Neural progenitor cell (in vitro differentiated cells): ENCODE measurements around the gene MSRB2. TPM values are rescaled to one million over a fixed set of nuclear protein-coding genes. Genes with fewer than 3 reads are reported as not detected.

Experiments
- DNase-seq: peaks from one replicate; pipeline ENCODE4 v3.0.0-alpha.2; 2016; ENCODE audit warnings: low spot score
- H2AFZ ChIP-seq: fragments of 200-600 bp; sonication (generic); replicated peaks from 2 replicates; pipeline ENCODE4 v1.6.1; 2016; ENCODE audit warnings: antibody characterized with exemption
- H3F3A ChIP-seq: fragments of 200-600 bp; sonication (generic); 2 replicates; pipeline ENCODE4 v1.6.1; 2016; ENCODE audit warnings: antibody characterized with exemption, low read depth
- H3K27ac ChIP-seq: fragments of 200-600 bp; sonication (generic); 2 replicates; pipeline ENCODE4 v1.5.1; 2016; ENCODE audit warnings: mild to moderate bottlenecking
- H3K27me3 ChIP-seq: fragments of 200-600 bp; sonication (generic); 2 replicates; pipeline ENCODE4 v1.6.1; 2016; ENCODE audit warnings: mild to moderate bottlenecking, moderate library complexity
- H3K36me3 ChIP-seq: fragments of 200-600 bp; sonication (generic); 2 replicates; pipeline ENCODE4 v1.5.1; 2016
- H3K4me1 ChIP-seq: fragments of 200-600 bp; sonication (generic); 2 replicates; pipeline ENCODE4 v1.6.1; 2016; ENCODE audit warnings: mixed run types
- H3K4me2 ChIP-seq: fragments of 200-600 bp; sonication (generic); 2 replicates; pipeline ENCODE4 v1.6.1; 2016
- H3K4me3 ChIP-seq: fragments of 200-600 bp; sonication (generic); 2 replicates; pipeline ENCODE4 v1.5.1; 2016
- H3K79me2 ChIP-seq: fragments of 200-600 bp; sonication (generic); 2 replicates; pipeline ENCODE4 v1.6.1; 2016; ENCODE audit warnings: low read depth
- H3K9ac ChIP-seq: fragments of 200-600 bp; sonication (generic); 2 replicates; pipeline ENCODE4 v1.6.1; 2016
- H3K9me3 ChIP-seq: fragments of 200-600 bp; sonication (generic); 2 replicates; pipeline ENCODE4 v1.5.1; 2016; ENCODE audit warnings: low read depth
- H4K20me1 ChIP-seq: fragments of 200-600 bp; sonication (generic); 2 replicates; pipeline ENCODE4 v1.6.1; 2016; ENCODE audit warnings: low read depth
- H3K27ac Mint-ChIP-seq: 3 replicates; pipeline ENCODE4 v1.8.0; 2021; ENCODE audit warnings: mixed read lengths
- H3K27me3 Mint-ChIP-seq: 2 replicates; pipeline ENCODE4 v1.8.0; 2022; ENCODE audit warnings: low read depth, mild to moderate bottlenecking, inconsistent platforms, moderate library complexity, mixed read lengths; ENCODE audit not compliant: insufficient read depth
- H3K36me3 Mint-ChIP-seq: 3 replicates; pipeline ENCODE4 v1.8.0; 2021; ENCODE audit warnings: mixed read lengths
- H3K4me1 Mint-ChIP-seq: 3 replicates; pipeline ENCODE4 v1.8.0; 2021; ENCODE audit warnings: mixed read lengths
- H3K4me3 Mint-ChIP-seq: 3 replicates; pipeline ENCODE4 v1.8.0; 2021; ENCODE audit warnings: mild to moderate bottlenecking, moderate library complexity, mixed read lengths
- H3K9me3 Mint-ChIP-seq: 3 replicates; pipeline ENCODE4 v1.8.0; 2020; ENCODE audit warnings: mixed read lengths
- EZH2 ChIP-seq: fragments of 200-600 bp; sonication (generic); IDR thresholded peaks from 2 replicates; pipeline ENCODE4 v1.6.1; 2017; ENCODE audit warnings: antibody characterized with exemption, mild to moderate bottlenecking, moderate library complexity
- EZH2phosphoT487 ChIP-seq: fragments of 200-600 bp; sonication (generic); IDR thresholded peaks from 2 replicates; pipeline ENCODE4 v1.6.1; 2017; ENCODE audit warnings: antibody characterized with exemption
- total RNA-seq: library from RNA; depleted of rRNA; stranded (reverse); fragments of >200 nt; gene quantifications from 2 replicates; pipeline ENCODE4 v1.2.3, GENCODE V29; 2015; ENCODE audit warnings: low replicate concordance
- TF ChIP-seq, protein P1 (sequence below): fragments of 200-600 bp; sonication (generic); IDR thresholded peaks from 2 replicates; pipeline ENCODE4 v1.5.1; 2017; ENCODE audit warnings: antibody characterized with exemption, mild to moderate bottlenecking

The MSRB2 gene
- total RNA-seq, 1 donor from 2014 or later: 15.2 TPM

DNA sequence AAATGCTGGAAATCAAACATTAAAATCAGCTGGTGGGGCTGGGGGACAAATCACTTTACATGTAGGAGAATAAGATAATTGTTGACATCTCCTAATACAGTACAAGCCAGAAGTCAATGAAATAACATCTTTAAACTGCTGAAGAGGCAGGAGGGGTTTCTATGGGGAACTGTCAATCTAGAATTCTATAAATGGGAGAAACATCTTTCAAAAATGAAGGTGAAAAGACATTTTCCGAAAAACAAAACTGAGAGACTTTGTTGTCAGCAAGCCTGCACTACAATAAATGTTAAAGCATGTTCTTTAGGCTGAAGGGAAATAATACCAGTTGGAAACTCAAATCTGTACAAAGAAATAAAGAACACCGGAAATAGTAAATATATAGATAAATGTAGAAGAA is 17.3 kb upstream of the MSRB2 start:
- Mint-ChIP-seq H3K4me3 (no peak overlapping the region), H3K36me3 (no peaks in the 10 kb centered on the region), H3K4me1 (peaks cover 6% of the 10 kb centered on the region), H3K9me3 (no peaks in the 10 kb centered on the region), H3K27ac (no peak overlapping the region), H3K27me3 (no peaks in the 10 kb centered on the region)
- no peaks in the 10 kb centered on the region for H3K79me2 ChIP-seq
- no peak overlapping the region for H2AFZ ChIP-seq
- no peak overlapping the region for H3K27ac ChIP-seq
- H3K9me3 ChIP-seq: no peaks in the 10 kb centered on the region
- peaks cover 11% of the 10 kb centered on the region for H3K4me1 ChIP-seq
- H3K4me3 ChIP-seq: no peak overlapping the region
- DNase-seq: no peak
- H3K36me3 ChIP-seq: no peaks in the 10 kb centered on the region
- no peaks in the 10 kb centered on the region for H4K20me1 ChIP-seq
- H3K4me2 ChIP-seq: no peak overlapping the region
- no peak for TF ChIP-seq EZH2phosphoT487
- TF ChIP-seq, protein P1, sequence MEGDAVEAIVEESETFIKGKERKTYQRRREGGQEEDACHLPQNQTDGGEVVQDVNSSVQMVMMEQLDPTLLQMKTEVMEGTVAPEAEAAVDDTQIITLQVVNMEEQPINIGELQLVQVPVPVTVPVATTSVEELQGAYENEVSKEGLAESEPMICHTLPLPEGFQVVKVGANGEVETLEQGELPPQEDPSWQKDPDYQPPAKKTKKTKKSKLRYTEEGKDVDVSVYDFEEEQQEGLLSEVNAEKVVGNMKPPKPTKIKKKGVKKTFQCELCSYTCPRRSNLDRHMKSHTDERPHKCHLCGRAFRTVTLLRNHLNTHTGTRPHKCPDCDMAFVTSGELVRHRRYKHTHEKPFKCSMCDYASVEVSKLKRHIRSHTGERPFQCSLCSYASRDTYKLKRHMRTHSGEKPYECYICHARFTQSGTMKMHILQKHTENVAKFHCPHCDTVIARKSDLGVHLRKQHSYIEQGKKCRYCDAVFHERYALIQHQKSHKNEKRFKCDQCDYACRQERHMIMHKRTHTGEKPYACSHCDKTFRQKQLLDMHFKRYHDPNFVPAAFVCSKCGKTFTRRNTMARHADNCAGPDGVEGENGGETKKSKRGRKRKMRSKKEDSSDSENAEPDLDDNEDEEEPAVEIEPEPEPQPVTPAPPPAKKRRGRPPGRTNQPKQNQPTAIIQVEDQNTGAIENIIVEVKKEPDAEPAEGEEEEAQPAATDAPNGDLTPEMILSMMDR: no peak
- no peak for TF ChIP-seq EZH2
- H3K9ac ChIP-seq: no peak overlapping the region
- H3K27me3 ChIP-seq: no peaks in the 10 kb centered on the region
- no peaks in the 10 kb centered on the region for H3F3A ChIP-seq

DNA sequence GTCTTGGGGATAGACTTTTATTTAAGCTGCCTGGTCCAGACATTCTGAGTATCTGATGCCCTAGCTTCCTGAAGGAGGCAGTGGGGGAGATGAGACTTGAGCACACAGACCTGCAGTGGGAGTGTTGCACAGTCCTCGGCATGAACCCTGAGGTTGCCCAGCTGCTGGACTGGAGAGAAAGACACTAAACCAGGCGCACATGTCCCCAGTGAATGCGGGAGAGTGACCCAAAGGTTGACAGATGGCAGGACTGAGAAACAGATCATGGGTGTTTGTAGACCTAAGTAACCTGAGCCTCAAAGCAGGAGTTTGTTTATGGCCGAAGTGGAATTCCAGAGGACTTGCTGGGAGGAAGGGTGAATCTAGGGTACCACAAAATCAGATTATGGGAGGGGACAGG is 15.7 kb upstream of the MSRB2 start:
- TF ChIP-seq EZH2: no peak
- TF ChIP-seq, protein P1: no peak
- no peak for TF ChIP-seq EZH2phosphoT487
- peak; percentile 13 for DNase-seq
- Histone ChIP-seq H3K27ac (no peak overlapping the region), H3K79me2 (no peaks in the 10 kb centered on the region), H3K9me3 (no peaks in the 10 kb centered on the region), H3K4me1 (peaks cover 11% of the 10 kb centered on the region), H3K4me3 (no peak overlapping the region), H3F3A (no peaks in the 10 kb centered on the region), H2AFZ (peak overlapping the region; percentile 95), H3K27me3 (no peaks in the 10 kb centered on the region), H3K36me3 (no peaks in the 10 kb centered on the region), H4K20me1 (no peaks in the 10 kb centered on the region), H3K9ac (no peak overlapping the region), H3K4me2 (peak overlapping the region; percentile 8)
- Mint-ChIP-seq H3K36me3 (no peaks in the 10 kb centered on the region), H3K27me3 (no peaks in the 10 kb centered on the region), H3K4me3 (no peak overlapping the region), H3K27ac (no peak overlapping the region), H3K4me1 (peaks cover 6% of the 10 kb centered on the region), H3K9me3 (no peaks in the 10 kb centered on the region)

DNA sequence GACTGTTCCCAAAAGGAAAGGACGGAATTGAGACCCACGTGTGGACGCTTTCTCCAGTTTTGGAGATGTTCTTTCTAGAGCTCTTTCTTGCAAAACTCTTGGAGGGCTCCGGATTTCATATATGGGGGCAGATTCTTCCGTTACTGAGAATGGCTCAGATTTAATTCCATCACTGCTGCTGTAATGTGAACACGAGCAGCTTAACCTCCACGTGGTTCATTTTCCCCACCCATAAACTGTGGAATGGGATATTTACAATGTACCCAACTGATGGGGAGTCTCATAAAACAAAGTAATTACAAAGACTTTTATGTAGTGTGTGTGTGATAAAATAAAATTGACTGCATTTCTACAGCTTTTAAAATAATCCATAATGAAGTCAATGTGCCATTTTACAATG is 15.1 kb upstream of the MSRB2 start:
- no peak overlapping the region for H3K27ac Mint-ChIP-seq
- Histone ChIP-seq H3K36me3 (no peaks in the 10 kb centered on the region), H3K4me2 (no peak overlapping the region), H3K79me2 (no peaks in the 10 kb centered on the region), H3K27ac (no peak overlapping the region), H3F3A (no peaks in the 10 kb centered on the region), H3K9ac (no peak overlapping the region), H2AFZ (peak overlapping the region; percentile 95), H3K27me3 (no peaks in the 10 kb centered on the region), H3K4me1 (peaks cover 11% of the 10 kb centered on the region), H3K4me3 (no peak overlapping the region), H3K9me3 (no peaks in the 10 kb centered on the region), H4K20me1 (no peaks in the 10 kb centered on the region)
- TF ChIP-seq EZH2phosphoT487 (no peak), EZH2 (no peak)
- TF ChIP-seq, protein P1: no peak
- H3K4me1 Mint-ChIP-seq: peaks cover 6% of the 10 kb centered on the region
- no peaks in the 10 kb centered on the region for H3K36me3 Mint-ChIP-seq
- H3K4me3 Mint-ChIP-seq: no peak overlapping the region
- H3K27me3 Mint-ChIP-seq: no peaks in the 10 kb centered on the region
- H3K9me3 Mint-ChIP-seq: peaks cover 2% of the 10 kb centered on the region
- no peak for DNase-seq
